SK-N-MC (cell line): ENCODE measurements around the gene NRDE2.
"Not testable (repeated sequence)": the region's sequence is repeated elsewhere in the genome, so short reads cannot be mapped to it uniquely, and the experiment has no call there.

Experiments used
- EZH2 ChIP-seq: fragments of 200-600 bp; sonication (generic); IDR thresholded peaks from one replicate; pipeline ENCODE4 v1.6.1; 2017; ENCODE audit warnings: antibody characterized with exemption
- FOXP2 ChIP-seq: optimal IDR thresholded peaks from 2 replicates; pipeline ENCODE3; 2011; ENCODE audit warnings: mild to moderate bottlenecking, moderate library complexity; ENCODE audit not compliant: insufficient read depth; ENCODE audit errors: extremely low read length, control extremely low read depth
- POLR2AphosphoS5 ChIP-seq: IDR thresholded peaks from 2 replicates; pipeline ENCODE4 v1.6.1; 2012; ENCODE audit warnings: mild to moderate bottlenecking, low read depth, low read length, borderline replicate concordance

- TF ChIP-seq POLR2AphosphoS5, EZH2, FOXP2: not testable (repeated sequence)
These were observed 84.3 kb downstream of the NRDE2 start for GRCh38 chr14:90247441-90247840.
